HepG2 (cell line): ENCODE results near the gene CSF3R. TPM values are rescaled to one million over a fixed set of nuclear protein-coding genes. Genes with fewer than 3 reads are reported as not detected.

Experiments
- ATAC-seq: fragments of 200-7000 bp; cut with Tn5 transposase; 3 replicates; pipeline ENCODE4 v1.9.1; 2020; ENCODE audit warnings: mild to moderate bottlenecking, moderate library complexity
- BruUV-seq: library from RNA; stranded (reverse); fragments of 400-500 nt; replicated peaks from 2 replicates; lab custom pipeline; 2021; lab: Mats Ljungman, UMichigan
- CTCF ChIA-PET: fragments of 300-600 bp; formaldehyde crosslinking; extraction: SDS; loops from one replicate; lab custom pipeline; 2021; ENCODE audit warnings: low total read pairs, inconsistent platforms, low intra/inter-chr PET ratio; lab: Yijun Ruan, JAX
- POLR2A ChIA-PET: fragments of 350-600 bp; sonication (Branson Sonifier 250); formaldehyde crosslinking; loops from one replicate; lab custom pipeline; 2020; ENCODE audit warnings: antibody characterized with exemption, inconsistent platforms; lab: Yijun Ruan, JAX
- DNase-seq: peaks from one replicate; pipeline ENCODE4 v3.0.0-alpha.2; 2015; ENCODE audit warnings: low spot score
- FAIRE-seq: peaks from 3 replicates; lab custom pipeline; 2011; peaks lifted over from hg19 to GRCh38; lab: Jason Lieb, UNC
- H2AFZ ChIP-seq: one replicate; pipeline ENCODE4 v1.6.1; 2011; ENCODE audit warnings: low read length, inconsistent platforms
- H3K27ac ChIP-seq: fragments of 300-600 bp; 3 replicates; pipeline ENCODE4 v1.8.0; 2011; ENCODE audit warnings: mixed run types, mild to moderate bottlenecking, mixed read lengths, low read length, inconsistent platforms; ENCODE audit not compliant: insufficient read depth; ENCODE audit errors: extremely low read length
- H3K27me3 ChIP-seq, 2 experiments: fragments of 200-600 bp in 1 of 2; 2 replicates in 1 of 2; 3 replicates in 1 of 2; pipeline versions ENCODE4 v1.6.0 to v1.8.0; 2011; ENCODE audit warnings: low read length in 2 of 2, mild to moderate bottlenecking in 2 of 2, moderate library complexity in 2 of 2, inconsistent platforms in 1 of 2; ENCODE audit not compliant: insufficient read depth in 2 of 2, control insufficient read depth in 1 of 2
- H3K36me3 ChIP-seq, 2 experiments: fragments of 200-600 bp in 1 of 2; replicated peaks in 1 of 2; 2 replicates in 1 of 2; 3 replicates in 1 of 2; pipeline versions ENCODE4 v1.5.1 to v1.8.0; 2011; ENCODE audit warnings: low read length in 2 of 2, inconsistent platforms in 1 of 2; ENCODE audit not compliant: insufficient read depth in 2 of 2, control insufficient read depth in 1 of 2
- H3K4me1 ChIP-seq: 2 replicates; pipeline ENCODE4 v1.5.1; 2012; ENCODE audit warnings: low read length, inconsistent platforms; ENCODE audit not compliant: insufficient read depth
- H3K4me2 ChIP-seq: 2 replicates; pipeline ENCODE4 v1.6.0; 2011; ENCODE audit warnings: low read depth, low read length, inconsistent platforms
- H3K4me3 ChIP-seq, 3 experiments: fragments of 200-600 bp in 1 of 3; sonication (generic), shearing (Covaris generic) in 1 of 3; replicated peaks in 1 of 3; 2 replicates each; pipeline ENCODE4 v1.5.1; 2011 to 2016; ENCODE audit warnings: low read length in 3 of 3, inconsistent platforms in 2 of 3, low read depth in 2 of 3, mild to moderate bottlenecking in 2 of 3, control low read depth in 1 of 3, mixed read lengths in 1 of 3; ENCODE audit not compliant: insufficient read depth in 1 of 3
- H3K79me2 ChIP-seq: one replicate; pipeline ENCODE4 v1.6.1; 2011; ENCODE audit warnings: low read length, inconsistent platforms; ENCODE audit not compliant: insufficient read depth
- H3K9ac ChIP-seq: 2 replicates; pipeline ENCODE4 v1.6.0; 2011; ENCODE audit warnings: mild to moderate bottlenecking, low read depth, low read length, inconsistent platforms; ENCODE audit not compliant: insufficient read depth
- H3K9me3 ChIP-seq: 2 replicates; pipeline ENCODE4 v1.5.1; 2012; ENCODE audit warnings: mild to moderate bottlenecking, low read length
- H4K20me1 ChIP-seq: 2 replicates; pipeline ENCODE4 v1.6.0; 2011; ENCODE audit warnings: inconsistent platforms, mild to moderate bottlenecking, low read length, moderate library complexity; ENCODE audit not compliant: insufficient read depth
- HNRNPK ChIP-seq: fragments of 200-400 bp; formaldehyde crosslinking; IDR thresholded peaks from 2 replicates; pipeline ENCODE4 v1.6.1; 2018; ENCODE audit warnings: low read length, low read depth, moderate library complexity, mild to moderate bottlenecking; ENCODE audit not compliant: poor library complexity, severe bottlenecking
- PCBP1 ChIP-seq: fragments of 200-400 bp; formaldehyde crosslinking; IDR thresholded peaks from 2 replicates; pipeline ENCODE4 v1.6.1; 2017; ENCODE audit warnings: mild to moderate bottlenecking, low read depth, low read length, borderline replicate concordance
- PCBP2 ChIP-seq: fragments of 200-400 bp; formaldehyde crosslinking; optimal IDR thresholded peaks from 2 replicates; pipeline ENCODE3; 2018; ENCODE audit warnings: low read length, low read depth; ENCODE audit not compliant: poor library complexity, severe bottlenecking
- SMC3 ChIP-seq: IDR thresholded peaks from 2 replicates; pipeline ENCODE4 v1.6.1; 2011; ENCODE audit warnings: low read length, improper control_type of control experiment
- SOX6 ChIP-seq, 2 experiments: fragments of 450-650 bp in 1 of 2; sonication (generic) in 1 of 2; formaldehyde crosslinking in 1 of 2; IDR thresholded peaks; 2 replicates each; pipeline versions ENCODE4 v1.4.0 to v1.6.1; 2017 to 2020; ENCODE audit warnings: antibody characterized with exemption in 1 of 2, mild to moderate bottlenecking in 1 of 2, missing genetic modification reagents in 1 of 2
- WGBS: methylation state at CpG from one replicate; pipeline ENCODE4 v1.1.6; 2017; ENCODE audit warnings: low lambda C conversion rate; 5-methylcytosine and 5-hydroxymethylcytosine counted together
- in situ Hi-C: cut with HindIII; loops from 2 replicates; pipeline ENCODE4 v1.10.0; 2017; ENCODE audit warnings: low pct_unique_long_range_greater_than_20kb; ENCODE audit not compliant: extremely low pct_ligation_motif_present
- intact Hi-C: fragments of 100-400 bp; cut with micrococcal nuclease; formaldehyde crosslinking; loops from one replicate; pipeline ENCODE4 v1.10.0; 2022; ENCODE audit not compliant: unreplicated experiment
- polyA plus RNA-seq, 8 experiments: library from polyadenylated mRNA; depleted of rRNA in 3 of 8; stranded (reverse) in 7 of 8; unstranded in 1 of 8; fragments of >200 nt; fragmentation: Illumina TruSeq in 4 of 8; extraction: Trizol in 4 of 8; gene quantifications; 2 replicates each; pipeline versions ENCODE4 v1.2.1 to v1.2.3, GENCODE V29; 2011 to 2016; ENCODE audit warnings: low read depth in 4 of 8, missing spikeins in 1 of 8, mixed read lengths in 1 of 8; ENCODE audit not compliant: insufficient read depth in 1 of 8
- total RNA-seq, 5 experiments: library from RNA; depleted of rRNA; stranded (reverse); fragments of >200 nt; fragmentation: Illumina TruSeq; extraction: Trizol; gene quantifications; 2 replicates each; pipeline ENCODE4 v1.2.3, GENCODE V29; 2016; ENCODE audit warnings: low read depth in 1 of 5

The CSF3R gene
- total and polyA plus RNA-seq, 2 of the 13 experiments (the other 11 are each of a cell fraction or from before 2014, with no cell fraction given) = 11.9 to 28.8 TPM

- no peak overlapping the region for H3K4me3 ChIP-seq
- TF ChIP-seq SMC3 (no peak), HNRNPK (peak; percentile 64), PCBP1 (0 out of 2 replicates have a peak, but pooled peaks have one; percentile 30), PCBP2 (peak; percentile 56), SOX6 (IDR thresholded peaks at IDR 0.05) (no peak), SOX6 (CRISPR knock-in tag; IDR thresholded peaks at IDR 0.05) (no peak)
- TF ChIP-seq, all 625 proteins: peak for 3
- BruUV-seq = no TSS peak
- no peak for DNase-seq
- H3K27ac ChIP-seq = no peak overlapping the region
- ATAC-seq = no peak
- no peak for FAIRE-seq
- H3K9ac ChIP-seq = no peak overlapping the region
- ChIA-PET POLR2A (interaction anchor here (1.2 to 3.6 kb wide), 4 partner anchors 17 to 79 kb away, joined by 4 to 18 read pairs (median 10); partner anchors contain the start of gene CSF3R), CTCF (no interaction called here)
- H3K27me3 ChIP-seq = no peaks in the 10 kb centered on the region; a peak in 1 of 5 replicates
- no peaks in the 10 kb centered on the region for H4K20me1 ChIP-seq
- no peak overlapping the region for H3K4me2 ChIP-seq
- intact Hi-C loops = loop anchor here (2.0 kb wide), 1 partner anchor 21 kb away; no protein-coding TSS in a partner anchor
- H3K9me3 ChIP-seq = no peaks in the 10 kb centered on the region
- H2AFZ ChIP-seq = no peak overlapping the region
- H3K36me3 ChIP-seq = peaks cover 9 to 17% of the 10 kb centered on the region in 2 experiments
- WGBS = 87% methylated on average over 4 of the region's 4 CpGs
- peaks cover 17% of the 10 kb centered on the region for H3K79me2 ChIP-seq
- peaks cover 52% of the 10 kb centered on the region for H3K4me1 ChIP-seq
- in situ Hi-C loops = no loop called here
Measured at GRCh38 chr1:36465731-36466369, 16.9 kb downstream of the CSF3R start.
